Activated CD8-positive, alpha-beta memory T cell treated with anti-CD3 and anti-CD28 coated beads for 1 hour (primary cell): Measurements from ENCODE around the gene ARAP1.
"Not testable (repeated sequence)": the region's sequence is repeated elsewhere in the genome, so short reads cannot be mapped to it uniquely, and the experiment has no call there.

Experiments
- DNase-seq, 2 donors: peaks; one replicate each; pipeline ENCODE4 v3.0.0-alpha.2; 2020; ENCODE audit warnings: low read depth in 1 of 2; ENCODE audit errors: extremely low read depth in 1 of 2

The ARAP1 gene

GRCh38 chr11:72752088-72752914 lies at the start of gene ARAP1:
Gene ARAP1 (minus strand): TSS chr11:72752408. CDS start chr11:72727128, 25,280 bp downstream.
- DNase-seq, result peak; percentile 31 to 68

- DNase-seq, result no peak
These were observed 47.2 kb upstream of the ARAP1 start for GRCh38 chr11:72799441-72799840.

- DNase-seq, result no peak
These were observed 46.2 kb upstream of the ARAP1 start for GRCh38 chr11:72798361-72798760.

- DNase-seq, result peak; percentile 84 to 93
These were observed 41.5 kb upstream of the ARAP1 start, which contains the start of gene STARD10 for GRCh38 chr11:72793425-72794367. Gene STARD10 (minus strand): TSS chr11:72794047. CDS start chr11:72781181, 12,866 bp downstream.

- DNase-seq, result no peak
These were observed 40.8 kb upstream of the ARAP1 start for GRCh38 chr11:72793076-72793424.

- no peak for DNase-seq
These were observed 40.3 kb upstream of the ARAP1 start for GRCh38 chr11:72792437-72793021.

GRCh38 chr11:72791228-72791627 lies 39.0 kb upstream of the ARAP1 start:
- not testable (repeated sequence) for DNase-seq

- no peak for DNase-seq
These were observed 37.4 kb upstream of the ARAP1 start for GRCh38 chr11:72789493-72790131.

GRCh38 chr11:72788241-72788640 lies 36.0 kb upstream of the ARAP1 start:
- DNase-seq, result no peak

GRCh38 chr11:72787216-72788104 lies 35.3 kb upstream of the ARAP1 start:
- no peak for DNase-seq

- no peak for DNase-seq
These were observed 34.4 kb upstream of the ARAP1 start for GRCh38 chr11:72786305-72787215.

GRCh38 chr11:72784662-72785061 lies 32.5 kb upstream of the ARAP1 start:
- no peak for DNase-seq

GRCh38 chr11:72783144-72783905 lies 31.1 kb upstream of the ARAP1 start:
- no peak for DNase-seq

GRCh38 chr11:72782081-72782920 lies 30.1 kb upstream of the ARAP1 start:
- no peak for DNase-seq

- peak; percentile 10 to 46 for DNase-seq
These were observed 29.3 kb upstream of the ARAP1 start for GRCh38 chr11:72781313-72782080.

- no peak for DNase-seq
These were observed 28.8 kb upstream of the ARAP1 start for GRCh38 chr11:72781063-72781312.
